Tibial nerve (tissue), 3 donors: Measurements from ENCODE around the gene AAMDC.

Experiments used
- CTCF ChIP-seq, 5 experiments: fragments of 200-600 bp in 3 of 5; fragments of 450-650 bp in 2 of 5; sonication (generic) in 3 of 5; IDR thresholded peaks; one replicate each; pipeline ENCODE4 v1.5.1; 2016 to 2019; ENCODE audit warnings: antibody characterized with exemption in 5 of 5, mild to moderate bottlenecking in 3 of 5, moderate library complexity in 2 of 5
- POLR2A ChIP-seq, 2 donors: fragments of 450-650 bp; IDR thresholded peaks; one replicate each; pipeline ENCODE4 v1.6.1; 2017; ENCODE audit warnings: antibody characterized with exemption in 2 of 2, mild to moderate bottlenecking in 2 of 2, moderate library complexity in 2 of 2

GRCh38 chr11:77806993-77807392 lies 14.0 kb upstream of the AAMDC start:
- TF ChIP-seq POLR2A (IDR thresholded peaks at IDR 0.05) (no peak), CTCF (IDR thresholded peaks at IDR 0.05) (no peak)
